ENCODE results near the gene COL4A2.

GRCh38 chr13:110327051-110327721, 20.1 kb downstream of the COL4A2 start:
- TF ChIP-seq CTCF (conservative IDR thresholded peaks at IDR 0.05; ENCODE audit: low read length) = no peak
- no peak for TF ChIP-seq EZH2phosphoT487 (IDR thresholded peaks at IDR 0.05; ENCODE audit: borderline replicate concordance)
